ENCODE data around the gene PACSIN2.
A peak's percentile ranks its signal among the peaks of the same experiment; 100 is the strongest.
"Not testable (repeated sequence)": the region's sequence is repeated elsewhere in the genome, so short reads cannot be mapped to it uniquely, and the experiment has no call there.

The PACSIN2 gene

DNA sequence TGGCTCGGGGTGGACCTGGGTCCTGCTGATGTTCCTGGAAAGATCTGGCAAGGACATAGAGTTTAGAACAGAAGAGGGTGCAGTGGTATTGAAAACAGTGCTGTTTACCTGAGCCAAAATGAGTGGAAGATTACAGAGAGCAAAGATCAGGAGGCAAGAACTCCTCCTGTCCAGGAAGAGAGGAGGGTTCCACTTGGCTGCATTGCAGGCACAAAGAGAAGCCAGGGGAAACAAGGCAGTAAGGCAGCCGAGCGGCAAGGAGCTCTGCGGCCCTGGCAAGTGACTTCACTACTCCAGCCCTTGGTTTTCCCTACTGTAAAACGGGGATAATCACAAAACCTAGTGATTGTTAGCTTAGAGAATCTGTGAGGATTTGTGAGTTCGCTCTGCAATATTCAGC is 3.7 kb upstream of the PACSIN2 start:
- Histone ChIP-seq H3K9ac (ENCODE audit: low read length) (no peak overlapping the region), H3K4me3 (ENCODE audit: low read length) (no peak overlapping the region), H3K36me3 (replicated peaks; ENCODE audit: insufficient read depth, low read length) (no peaks in the 10 kb centered on the region), H3K27ac (ENCODE audit: low read length) (no peak overlapping the region), H3K4me1 (ENCODE audit: low read length) (0 out of 2 replicates have a peak, but pooled peaks cover 4% of the 10 kb centered on the region), H3K27me3 (replicated peaks; ENCODE audit: insufficient read depth, low read length) (no peaks in the 10 kb centered on the region; the same call in 1 of the 2 replicates), H3K79me2 (ENCODE audit: low read length) (peaks cover 9% of the 10 kb centered on the region), H3K9me3 (replicated peaks; ENCODE audit: insufficient read depth, low read length) (no peaks in the 10 kb centered on the region), H3F3A (ENCODE audit: insufficient read depth, low read length) (no peaks in the 10 kb centered on the region), H4K20me1 (ENCODE audit: insufficient read depth, low read length) (no peaks in the 10 kb centered on the region), H3K9me2 (replicated peaks; ENCODE audit: insufficient read depth, low read length) (no peaks in the 10 kb centered on the region), H3K4me2 (ENCODE audit: low read depth, low read length) (no peak overlapping the region), H2AFZ (ENCODE audit: low read length) (no peak overlapping the region)
- no peak for DNase-seq
- TF ChIP-seq, protein P1, sequence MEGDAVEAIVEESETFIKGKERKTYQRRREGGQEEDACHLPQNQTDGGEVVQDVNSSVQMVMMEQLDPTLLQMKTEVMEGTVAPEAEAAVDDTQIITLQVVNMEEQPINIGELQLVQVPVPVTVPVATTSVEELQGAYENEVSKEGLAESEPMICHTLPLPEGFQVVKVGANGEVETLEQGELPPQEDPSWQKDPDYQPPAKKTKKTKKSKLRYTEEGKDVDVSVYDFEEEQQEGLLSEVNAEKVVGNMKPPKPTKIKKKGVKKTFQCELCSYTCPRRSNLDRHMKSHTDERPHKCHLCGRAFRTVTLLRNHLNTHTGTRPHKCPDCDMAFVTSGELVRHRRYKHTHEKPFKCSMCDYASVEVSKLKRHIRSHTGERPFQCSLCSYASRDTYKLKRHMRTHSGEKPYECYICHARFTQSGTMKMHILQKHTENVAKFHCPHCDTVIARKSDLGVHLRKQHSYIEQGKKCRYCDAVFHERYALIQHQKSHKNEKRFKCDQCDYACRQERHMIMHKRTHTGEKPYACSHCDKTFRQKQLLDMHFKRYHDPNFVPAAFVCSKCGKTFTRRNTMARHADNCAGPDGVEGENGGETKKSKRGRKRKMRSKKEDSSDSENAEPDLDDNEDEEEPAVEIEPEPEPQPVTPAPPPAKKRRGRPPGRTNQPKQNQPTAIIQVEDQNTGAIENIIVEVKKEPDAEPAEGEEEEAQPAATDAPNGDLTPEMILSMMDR (IDR thresholded peaks at IDR 0.05; ENCODE audit: low read length), result no peak
- no peak for TF ChIP-seq EZH2phosphoT487 (IDR thresholded peaks at IDR 0.05; ENCODE audit: low read length)

DNA sequence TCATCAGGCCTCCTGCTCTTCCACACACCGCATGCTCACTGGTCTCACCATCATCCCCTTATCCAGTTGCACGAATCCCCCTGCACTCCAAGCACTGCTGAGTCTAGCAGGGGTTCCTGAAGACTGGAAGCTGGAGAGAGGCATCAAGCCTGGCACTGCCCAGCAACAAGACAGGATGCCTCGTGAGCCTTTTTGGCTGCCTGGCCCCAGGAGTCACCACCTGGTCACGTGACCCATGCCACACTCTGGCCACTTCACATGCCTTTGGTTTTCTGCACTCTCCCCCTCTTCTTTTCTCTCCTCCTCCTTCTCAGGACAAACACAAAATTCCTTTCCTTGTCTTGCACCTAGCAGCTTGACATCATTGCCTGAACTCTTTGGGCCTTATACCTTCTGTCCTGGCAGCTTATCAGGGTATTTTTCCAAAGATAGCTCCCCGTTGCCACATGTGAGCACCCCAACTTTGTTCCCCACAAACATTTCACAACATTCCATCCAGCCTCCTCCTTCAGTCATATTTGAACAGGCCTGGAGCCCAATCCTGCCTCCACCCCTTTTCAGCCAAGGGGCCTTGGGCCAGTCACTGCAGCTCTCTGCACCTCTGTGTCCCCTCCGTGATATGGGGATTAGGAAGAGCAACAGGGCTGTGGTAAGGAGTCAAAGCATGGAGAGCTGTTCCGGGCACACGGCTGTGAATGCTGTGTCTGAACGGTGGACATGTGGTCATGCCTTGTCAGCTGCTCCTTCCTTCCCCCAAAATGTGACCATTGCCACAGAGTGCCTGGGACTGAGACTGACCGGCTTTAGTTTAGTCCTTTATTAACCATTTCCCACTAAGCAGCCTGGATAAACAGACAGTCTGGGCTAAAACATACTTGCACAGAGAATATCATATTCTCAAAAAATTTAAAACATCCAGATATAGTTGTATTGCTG is 2.8 kb upstream of the PACSIN2 start:
- no peaks in the 10 kb centered on the region for H4K20me1 ChIP-seq (ENCODE audit: insufficient read depth, low read length)
- H3K9ac ChIP-seq (ENCODE audit: low read length), result no peak overlapping the region
- no peak for TF ChIP-seq EZH2phosphoT487 (IDR thresholded peaks at IDR 0.05; ENCODE audit: low read length)
- no peak for TF ChIP-seq EZH2 (optimal IDR thresholded peaks at IDR 0.05; ENCODE audit: low read depth, low read length)
- TF ChIP-seq, protein P1 (IDR thresholded peaks at IDR 0.05; ENCODE audit: low read length), result no peak
- no peak overlapping the region for H3K27ac ChIP-seq (ENCODE audit: low read length)
- H3K4me3 ChIP-seq (ENCODE audit: low read length), result no peak overlapping the region
- no peaks in the 10 kb centered on the region for H3K9me2 ChIP-seq (replicated peaks; ENCODE audit: insufficient read depth, low read length)
- DNase-seq, result no peak
- no peaks in the 10 kb centered on the region for H3F3A ChIP-seq (ENCODE audit: insufficient read depth, low read length)
- H3K4me1 ChIP-seq (ENCODE audit: low read length), result 0 out of 2 replicates have a peak, but pooled peaks cover 4% of the 10 kb centered on the region
- H3K36me3 ChIP-seq (replicated peaks; ENCODE audit: insufficient read depth, low read length), result no peaks in the 10 kb centered on the region
- H3K27me3 ChIP-seq (replicated peaks; ENCODE audit: insufficient read depth, low read length), result no peaks in the 10 kb centered on the region; the same call in 1 of the 2 replicates
- peaks cover 17% of the 10 kb centered on the region for H3K79me2 ChIP-seq (ENCODE audit: low read length)
- H3K4me2 ChIP-seq (ENCODE audit: low read depth, low read length), result no peak overlapping the region
- H2AFZ ChIP-seq (ENCODE audit: low read length), result no peak overlapping the region
- no peaks in the 10 kb centered on the region for H3K9me3 ChIP-seq (replicated peaks; ENCODE audit: insufficient read depth, low read length)

DNA sequence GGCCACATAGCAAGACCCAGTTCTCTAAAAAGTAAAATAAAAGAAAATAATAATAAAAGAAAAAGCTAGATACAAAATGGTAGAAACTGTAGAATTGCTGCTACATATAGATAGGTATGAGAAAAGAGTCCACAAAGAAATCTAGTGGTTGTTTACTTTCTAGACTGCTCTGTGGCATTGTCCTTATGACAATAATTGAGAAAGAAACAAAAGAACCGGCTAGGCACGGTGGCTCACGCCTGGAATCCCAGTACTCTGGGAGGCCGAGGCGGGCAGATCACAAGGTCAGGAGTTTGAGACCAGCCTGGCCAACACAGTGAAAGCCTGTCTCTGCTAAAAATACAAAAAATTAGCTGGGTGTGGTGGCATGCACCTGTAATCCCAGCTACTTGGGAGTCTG is 1.2 kb upstream of the PACSIN2 start:
- H3F3A ChIP-seq (ENCODE audit: insufficient read depth, low read length); H3K4me1 ChIP-seq (ENCODE audit: low read length); H4K20me1 ChIP-seq (ENCODE audit: insufficient read depth, low read length); DNase-seq; H3K27me3 ChIP-seq (replicated peaks; ENCODE audit: insufficient read depth, low read length); H3K4me3 ChIP-seq (ENCODE audit: low read length); H3K36me3 ChIP-seq (replicated peaks; ENCODE audit: insufficient read depth, low read length); H3K9me3 ChIP-seq (replicated peaks; ENCODE audit: insufficient read depth, low read length); H3K9ac ChIP-seq (ENCODE audit: low read length); H3K27ac ChIP-seq (ENCODE audit: low read length); H2AFZ ChIP-seq (ENCODE audit: low read length); H3K4me2 ChIP-seq (ENCODE audit: low read depth, low read length); H3K9me2 ChIP-seq (replicated peaks; ENCODE audit: insufficient read depth, low read length): not testable (repeated sequence)
- H3K79me2 ChIP-seq (ENCODE audit: low read length), result peaks cover 21% of the 10 kb centered on the region

DNA sequence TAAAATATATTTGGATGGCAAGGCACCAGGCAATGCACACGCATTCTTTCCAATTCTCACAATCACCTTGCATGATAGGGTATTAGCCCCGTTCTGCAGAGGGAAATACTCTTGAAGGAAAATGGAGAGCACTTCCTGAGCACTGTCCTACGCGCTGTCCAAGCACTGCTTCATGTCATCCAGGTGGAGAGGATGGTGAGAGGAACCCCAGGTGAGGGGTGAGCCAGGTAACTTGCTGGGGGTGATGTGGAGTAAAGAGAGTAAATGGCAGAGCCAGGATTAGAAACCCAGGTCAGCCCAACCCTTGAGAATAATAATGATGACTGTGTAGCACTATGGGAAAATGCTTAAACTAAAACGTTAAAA is 711 bp upstream of the PACSIN2 start:
- no peak overlapping the region for H3K27ac ChIP-seq (ENCODE audit: low read length)
- H3K27me3 ChIP-seq (replicated peaks; ENCODE audit: insufficient read depth, low read length), result no peaks in the 10 kb centered on the region; the same call in 1 of the 2 replicates
- H3K79me2 ChIP-seq (ENCODE audit: low read length), result peaks cover 26% of the 10 kb centered on the region
- H3K4me3 ChIP-seq (ENCODE audit: low read length), result peak overlapping the region; percentile 86
- no peaks in the 10 kb centered on the region for H3F3A ChIP-seq (ENCODE audit: insufficient read depth, low read length)
- no peaks in the 10 kb centered on the region for H3K36me3 ChIP-seq (replicated peaks; ENCODE audit: insufficient read depth, low read length)
- peak overlapping the region; percentile 87 for H3K4me2 ChIP-seq (ENCODE audit: low read depth, low read length)
- no peak for DNase-seq
- TF ChIP-seq EZH2 (optimal IDR thresholded peaks at IDR 0.05; ENCODE audit: low read depth, low read length) (no peak), EZH2phosphoT487 (IDR thresholded peaks at IDR 0.05; ENCODE audit: low read length) (no peak)
- TF ChIP-seq, protein P1 (IDR thresholded peaks at IDR 0.05; ENCODE audit: low read length), result no peak
- peak overlapping the region; percentile 57 for H2AFZ ChIP-seq (ENCODE audit: low read length)
- H3K9ac ChIP-seq (ENCODE audit: low read length), result peak overlapping the region; percentile 9; the same call in 1 of the 2 replicates
- H3K9me3 ChIP-seq (replicated peaks; ENCODE audit: insufficient read depth, low read length), result no peaks in the 10 kb centered on the region
- H4K20me1 ChIP-seq (ENCODE audit: insufficient read depth, low read length), result no peaks in the 10 kb centered on the region
- H3K9me2 ChIP-seq (replicated peaks; ENCODE audit: insufficient read depth, low read length), result no peaks in the 10 kb centered on the region
- H3K4me1 ChIP-seq (ENCODE audit: low read length), result 0 out of 2 replicates have a peak, but pooled peaks cover 4% of the 10 kb centered on the region

Measured in MM.1S (cell line).